ENCODE measurements around the gene ABL1.

Gene ABL1

GRCh38 chr9:130920762-130921299 is 85.8 kb downstream of the ABL1 start:
- Histone ChIP-seq H3K9me3 (ENCODE audit: insufficient read depth, low read length) (no peaks in the 10 kb centered on the region), H3K36me3 (ENCODE audit: low read length) (no peaks in the 10 kb centered on the region), H3K27me3 (ENCODE audit: low read length) (no peaks in the 10 kb centered on the region), H4K20me1 (ENCODE audit: low read depth, low read length) (no peaks in the 10 kb centered on the region; the same call in 1 of the 2 replicates), H3K4me2 (ENCODE audit: low read depth, low read length, poor library complexity, severe bottlenecking) (no peak overlapping the region), H3K9ac (ENCODE audit: low read length) (no peak overlapping the region), H2AFZ (ENCODE audit: low read depth, low read length, severe bottlenecking) (no peak overlapping the region), H3K27ac (ENCODE audit: low read depth, low read length) (no peak overlapping the region), H3K79me2 (ENCODE audit: insufficient read depth, low read length) (no peaks in the 10 kb centered on the region), H3F3A (ENCODE audit: insufficient read depth) (no peaks in the 10 kb centered on the region), H3K9me2 (replicated peaks; ENCODE audit: insufficient read depth, low read length) (no peaks in the 10 kb centered on the region), H3K4me3 (ENCODE audit: insufficient read depth, low read length, poor library complexity, severe bottlenecking) (no peak overlapping the region)
- TF ChIP-seq EZH2phosphoT487 (conservative IDR thresholded peaks at IDR 0.05; ENCODE audit: low read length) (no peak), CTCF (IDR thresholded peaks at IDR 0.05; ENCODE audit: insufficient read depth, low read length, poor library complexity, severe bottlenecking) (no peak)

- no peaks in the 10 kb centered on the region for H3K36me3 ChIP-seq (ENCODE audit: low read length)
- no peak overlapping the region for H3K4me3 ChIP-seq (ENCODE audit: insufficient read depth, low read length, poor library complexity, severe bottlenecking)
- H3K79me2 ChIP-seq (ENCODE audit: insufficient read depth, low read length) = no peaks in the 10 kb centered on the region
- H3K4me2 ChIP-seq (ENCODE audit: low read depth, low read length, poor library complexity, severe bottlenecking) = no peak overlapping the region
- H4K20me1 ChIP-seq (ENCODE audit: low read depth, low read length) = no peaks in the 10 kb centered on the region; the same call in 1 of the 2 replicates
- no peak overlapping the region for H3K27ac ChIP-seq (ENCODE audit: low read depth, low read length)
- no peaks in the 10 kb centered on the region for H3K9me3 ChIP-seq (ENCODE audit: insufficient read depth, low read length)
- no peak overlapping the region for H2AFZ ChIP-seq (ENCODE audit: low read depth, low read length, severe bottlenecking)
- TF ChIP-seq CTCF (IDR thresholded peaks at IDR 0.05; ENCODE audit: insufficient read depth, low read length, poor library complexity, severe bottlenecking) = no peak
- TF ChIP-seq EZH2phosphoT487 (conservative IDR thresholded peaks at IDR 0.05; ENCODE audit: low read length) = no peak
- H3K9me2 ChIP-seq (replicated peaks; ENCODE audit: insufficient read depth, low read length) = no peaks in the 10 kb centered on the region
- no peak overlapping the region for H3K9ac ChIP-seq (ENCODE audit: low read length)
- no peaks in the 10 kb centered on the region for H3K27me3 ChIP-seq (ENCODE audit: low read length)
- H3F3A ChIP-seq (ENCODE audit: insufficient read depth) = no peaks in the 10 kb centered on the region
These were observed 86.4 kb downstream of the ABL1 start for GRCh38 chr9:130921300-130921988.

GRCh38 chr9:130921989-130922892 is 87.2 kb downstream of the ABL1 start:
- no peak overlapping the region for H2AFZ ChIP-seq (ENCODE audit: low read depth, low read length, severe bottlenecking)
- H4K20me1 ChIP-seq (ENCODE audit: low read depth, low read length) = no peaks in the 10 kb centered on the region; the same call in 1 of the 2 replicates
- no peak overlapping the region for H3K9ac ChIP-seq (ENCODE audit: low read length)
- H3K27ac ChIP-seq (ENCODE audit: low read depth, low read length) = no peak overlapping the region
- H3K4me2 ChIP-seq (ENCODE audit: low read depth, low read length, poor library complexity, severe bottlenecking) = no peak overlapping the region
- H3K4me3 ChIP-seq (ENCODE audit: insufficient read depth, low read length, poor library complexity, severe bottlenecking) = no peak overlapping the region
- no peaks in the 10 kb centered on the region for H3K79me2 ChIP-seq (ENCODE audit: insufficient read depth, low read length)
- no peaks in the 10 kb centered on the region for H3K9me2 ChIP-seq (replicated peaks; ENCODE audit: insufficient read depth, low read length)
- H3K27me3 ChIP-seq (ENCODE audit: low read length) = no peaks in the 10 kb centered on the region
- no peaks in the 10 kb centered on the region for H3K9me3 ChIP-seq (ENCODE audit: insufficient read depth, low read length)
- no peaks in the 10 kb centered on the region for H3K36me3 ChIP-seq (ENCODE audit: low read length)
- TF ChIP-seq EZH2phosphoT487 (conservative IDR thresholded peaks at IDR 0.05; ENCODE audit: low read length) (no peak), CTCF (IDR thresholded peaks at IDR 0.05; ENCODE audit: insufficient read depth, low read length, poor library complexity, severe bottlenecking) (no peak)
- H3F3A ChIP-seq (ENCODE audit: insufficient read depth) = no peaks in the 10 kb centered on the region

Measured in SU-DHL-6 (cell line).